ENCODE results near the gene IL1F10.
"Not testable (repeated sequence)": the region's sequence is repeated elsewhere in the genome, so short reads cannot be mapped to it uniquely, and the experiment has no call there.

The IL1F10 gene

DNA sequence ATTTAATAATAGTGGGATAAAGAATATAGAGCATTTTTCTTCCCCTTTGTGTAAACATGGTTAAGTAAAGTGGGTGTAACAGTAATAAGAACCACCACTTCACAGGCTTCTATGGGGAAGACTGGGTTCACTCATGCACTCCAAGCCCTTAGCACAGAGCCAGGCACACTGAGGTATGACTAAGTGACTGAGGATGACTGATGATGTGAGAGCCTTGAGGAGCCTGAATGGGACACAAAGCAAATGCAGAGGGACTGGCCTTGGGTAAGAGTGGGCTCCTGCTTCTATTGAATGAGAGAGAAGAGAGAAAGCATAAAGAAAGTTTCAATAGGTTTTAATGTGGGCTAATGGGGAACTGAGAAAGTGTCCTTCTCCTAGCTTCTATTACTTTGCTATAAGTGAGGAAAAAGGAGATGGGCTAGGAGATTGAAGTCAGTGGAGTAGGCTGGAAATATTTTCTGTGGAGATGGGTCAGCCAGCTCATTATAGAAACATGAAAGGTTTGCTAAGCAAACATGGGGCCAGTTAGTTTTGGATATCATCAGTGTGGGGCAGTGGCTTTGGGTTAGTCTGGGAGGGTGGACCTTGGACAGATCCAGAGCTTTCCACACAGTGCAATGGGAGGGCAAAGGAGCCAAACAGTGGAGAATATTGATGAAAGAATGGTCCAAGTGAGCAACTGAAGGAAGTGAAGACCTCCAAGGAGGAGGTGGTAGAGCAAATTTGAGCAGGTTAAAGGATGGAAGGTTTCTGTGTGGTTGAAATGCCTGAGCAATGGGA is 20.6 kb downstream of the IL1F10 start:
- DNase-seq (ENCODE audit: insufficient read length, low spot score) (no peak), FAIRE-seq (no peak)
- TF ChIP-seq, protein P1, sequence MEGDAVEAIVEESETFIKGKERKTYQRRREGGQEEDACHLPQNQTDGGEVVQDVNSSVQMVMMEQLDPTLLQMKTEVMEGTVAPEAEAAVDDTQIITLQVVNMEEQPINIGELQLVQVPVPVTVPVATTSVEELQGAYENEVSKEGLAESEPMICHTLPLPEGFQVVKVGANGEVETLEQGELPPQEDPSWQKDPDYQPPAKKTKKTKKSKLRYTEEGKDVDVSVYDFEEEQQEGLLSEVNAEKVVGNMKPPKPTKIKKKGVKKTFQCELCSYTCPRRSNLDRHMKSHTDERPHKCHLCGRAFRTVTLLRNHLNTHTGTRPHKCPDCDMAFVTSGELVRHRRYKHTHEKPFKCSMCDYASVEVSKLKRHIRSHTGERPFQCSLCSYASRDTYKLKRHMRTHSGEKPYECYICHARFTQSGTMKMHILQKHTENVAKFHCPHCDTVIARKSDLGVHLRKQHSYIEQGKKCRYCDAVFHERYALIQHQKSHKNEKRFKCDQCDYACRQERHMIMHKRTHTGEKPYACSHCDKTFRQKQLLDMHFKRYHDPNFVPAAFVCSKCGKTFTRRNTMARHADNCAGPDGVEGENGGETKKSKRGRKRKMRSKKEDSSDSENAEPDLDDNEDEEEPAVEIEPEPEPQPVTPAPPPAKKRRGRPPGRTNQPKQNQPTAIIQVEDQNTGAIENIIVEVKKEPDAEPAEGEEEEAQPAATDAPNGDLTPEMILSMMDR (IDR thresholded peaks at IDR 0.05; ENCODE audit: insufficient read depth, missing control alignments) = no peak

DNA sequence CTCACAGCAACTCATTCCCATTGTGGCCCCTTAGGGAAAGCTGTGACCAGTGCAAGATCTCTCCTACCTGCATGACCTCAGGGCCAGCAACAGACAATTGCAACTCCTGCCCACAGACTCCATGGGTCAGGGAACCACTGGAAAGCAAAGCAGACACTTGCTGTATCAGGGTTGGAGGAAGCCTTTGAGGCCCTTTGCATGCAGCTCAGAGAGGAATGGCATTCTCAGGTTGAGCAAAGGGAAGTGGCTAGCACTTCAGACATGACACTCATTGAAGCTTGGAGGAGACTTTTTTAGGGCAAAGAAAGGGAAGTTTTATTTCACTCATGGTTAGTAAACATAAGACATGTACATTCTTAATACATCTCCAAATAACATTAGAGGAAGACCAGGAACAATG is 22.1 kb downstream of the IL1F10 start:
- DNase-seq (ENCODE audit: insufficient read length, low spot score) (no peak), FAIRE-seq (no peak)
- TF ChIP-seq, protein P1 (IDR thresholded peaks at IDR 0.05; ENCODE audit: insufficient read depth, missing control alignments) = no peak

DNA sequence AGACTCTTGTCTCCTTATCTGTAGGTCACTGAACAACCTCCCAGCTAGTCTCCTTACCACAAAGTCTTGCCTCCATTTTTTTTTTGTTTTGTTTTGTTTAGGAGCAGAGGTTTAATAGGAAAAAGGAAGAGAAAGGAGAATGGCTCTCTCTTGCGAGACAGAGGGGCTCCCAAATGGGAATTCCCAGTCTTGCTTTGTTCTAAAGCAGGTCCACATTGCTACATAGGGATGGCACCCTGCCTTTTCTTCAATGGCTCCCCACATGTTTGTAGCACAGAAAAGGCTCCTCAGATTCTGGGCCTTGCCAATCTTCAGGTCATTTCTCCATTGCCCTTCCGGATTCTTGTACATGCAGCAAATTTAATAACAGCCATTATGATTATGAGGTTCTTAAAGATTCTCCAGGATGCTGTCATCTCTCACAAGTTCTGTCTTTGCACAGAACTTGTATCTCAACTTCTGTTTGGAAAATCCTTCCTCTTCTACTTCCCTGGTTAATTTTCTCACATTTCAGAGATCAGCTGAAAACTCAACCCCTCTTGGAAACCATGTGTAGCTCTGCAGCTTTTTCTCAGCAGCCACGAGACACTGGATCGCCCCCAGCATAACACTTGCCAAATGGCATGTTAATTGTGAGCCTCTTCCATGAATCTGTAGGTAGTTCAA is 23.6 kb downstream of the IL1F10 start:
- no peak for FAIRE-seq
- no peak for DNase-seq (ENCODE audit: insufficient read length, low spot score)

DNA sequence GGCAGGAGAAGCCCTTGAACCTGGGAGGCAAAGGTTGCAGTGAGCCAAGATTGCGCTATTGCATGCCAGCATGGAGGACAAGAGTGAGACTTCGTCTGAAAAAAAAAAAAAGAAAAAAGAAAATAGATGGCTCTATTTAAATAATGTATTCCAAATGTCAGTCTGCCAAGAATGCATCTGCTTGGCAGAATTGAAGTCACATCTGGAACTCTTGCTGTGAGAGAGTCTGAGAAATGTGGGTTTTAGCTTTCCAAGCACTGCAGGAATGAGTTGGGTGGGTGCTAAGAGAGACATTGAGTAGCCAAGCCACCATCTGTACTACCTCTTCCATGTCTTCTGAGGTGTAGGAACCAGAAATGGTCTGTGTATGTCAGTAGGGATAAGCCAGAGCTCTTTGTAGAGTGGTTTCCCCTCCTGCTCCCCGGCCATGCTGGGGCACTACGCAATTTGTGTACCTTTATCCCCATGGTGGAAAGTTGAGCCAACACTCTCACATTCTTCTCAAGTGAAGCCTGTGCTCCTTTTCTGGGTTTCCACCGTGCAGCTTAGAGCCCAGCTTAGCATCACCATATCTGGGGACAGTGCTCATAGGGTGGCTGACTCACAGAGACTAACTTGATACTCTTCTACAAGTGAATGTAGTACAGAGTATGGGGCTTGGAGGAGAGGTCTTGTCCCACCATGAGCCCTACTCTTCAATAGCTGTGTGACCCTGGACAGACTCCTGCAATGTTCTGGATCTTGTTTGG is 25.3 kb downstream of the IL1F10 start:
- FAIRE-seq = no peak
- DNase-seq (ENCODE audit: insufficient read length, low spot score) = no peak
- TF ChIP-seq, protein P1 (IDR thresholded peaks at IDR 0.05; ENCODE audit: insufficient read depth, missing control alignments) = no peak

More for the DNA sequence above, 23.6 kb downstream of the IL1F10 start:
- TF ChIP-seq, protein P1 (IDR thresholded peaks at IDR 0.05; ENCODE audit: insufficient read depth, missing control alignments) = no peak

DNA sequence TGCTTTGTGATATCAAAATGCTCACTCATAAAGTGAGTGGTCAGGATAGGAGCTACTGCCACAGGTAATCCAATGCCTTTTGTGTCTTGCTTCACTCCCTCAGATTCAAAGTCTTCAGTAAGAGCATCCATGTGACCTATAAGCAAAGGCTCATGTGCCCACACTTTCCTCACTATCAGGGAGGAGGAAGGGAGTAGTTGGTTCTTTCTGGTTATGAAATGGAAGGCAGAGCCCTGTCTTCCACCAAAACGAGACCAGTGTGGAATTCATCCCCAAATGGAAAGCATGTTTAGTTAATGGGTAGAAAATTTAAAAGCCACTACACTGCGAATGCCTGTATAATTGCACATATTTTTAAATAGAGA is 25.8 kb downstream of the IL1F10 start:
- FAIRE-seq = no peak
- TF ChIP-seq, protein P1 (IDR thresholded peaks at IDR 0.05; ENCODE audit: insufficient read depth, missing control alignments) = no peak
- no peak for DNase-seq (ENCODE audit: insufficient read length, low spot score)

DNA sequence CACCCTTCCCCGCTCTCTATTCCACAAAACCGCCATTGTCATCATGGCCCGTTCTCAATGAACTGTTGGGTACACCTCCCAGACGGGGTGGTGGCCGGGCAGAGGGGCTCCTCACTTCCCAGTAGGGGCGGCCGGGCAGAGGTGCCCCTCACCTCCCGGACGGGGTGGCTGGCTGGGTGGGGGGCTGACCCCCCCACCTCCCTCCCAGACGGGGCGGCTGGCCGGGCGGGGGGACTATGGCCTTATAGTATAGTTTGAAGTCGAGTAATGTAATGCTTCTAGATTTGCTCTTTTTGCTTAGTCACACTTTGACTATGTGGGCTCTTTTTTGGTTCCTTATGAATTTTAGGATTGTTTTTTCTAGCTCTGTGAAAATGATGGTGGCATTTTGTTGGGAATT is 28.5 kb downstream of the IL1F10 start:
- FAIRE-seq; DNase-seq (ENCODE audit: insufficient read length, low spot score): not testable (repeated sequence)

DNA sequence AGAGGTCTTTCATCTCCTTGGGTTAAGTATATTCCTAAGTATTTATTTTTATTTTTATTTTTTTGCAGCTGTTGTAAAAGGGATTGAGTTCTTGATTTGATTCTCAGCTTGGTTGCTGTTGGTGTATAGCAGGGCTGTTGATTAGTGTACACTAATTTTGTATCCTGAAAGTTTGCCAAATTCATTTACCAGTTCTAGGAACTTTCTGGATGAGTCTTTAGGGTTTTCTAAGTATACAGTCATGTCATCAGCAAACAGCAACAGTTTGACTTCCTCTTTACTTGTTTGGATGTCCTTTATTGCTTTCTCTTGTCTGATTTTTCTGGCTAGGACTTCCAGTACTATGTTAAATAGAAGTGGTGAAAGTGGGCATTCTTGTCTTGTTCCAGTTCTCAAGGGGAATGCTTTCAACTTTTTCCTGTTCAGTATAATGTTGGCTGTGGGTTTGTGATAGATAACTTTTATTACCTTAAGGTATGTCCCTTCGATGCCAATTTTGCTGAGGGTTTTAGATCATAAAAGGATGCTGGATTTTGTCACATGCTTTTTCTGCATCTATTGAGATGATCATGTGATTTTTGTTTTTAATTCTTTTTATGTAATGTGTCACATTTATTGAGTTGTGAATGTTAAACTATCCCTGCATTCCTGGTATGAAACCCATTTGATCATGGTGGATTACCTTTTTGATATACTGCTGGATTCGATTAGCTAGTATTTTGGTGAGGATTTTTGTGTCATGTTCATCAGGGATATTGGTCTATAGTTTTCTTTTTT is 29.3 kb downstream of the IL1F10 start:
- DNase-seq (ENCODE audit: insufficient read length, low spot score); FAIRE-seq: not testable (repeated sequence)

Data from D721Med (cell line).